ENCODE data around the gene ITSN2. TPM values are rescaled to one million over a fixed set of nuclear protein-coding genes. Genes with fewer than 3 reads are reported as not detected.
"Not testable (repeated sequence)": the region's sequence is repeated elsewhere in the genome, so short reads cannot be mapped to it uniquely, and the experiment has no call there.

ITSN2 gene
- total and polyA plus RNA-seq, 3 experiments from 2014 or later = 71.2 to 76.7 (median 76.1) TPM

DNA sequence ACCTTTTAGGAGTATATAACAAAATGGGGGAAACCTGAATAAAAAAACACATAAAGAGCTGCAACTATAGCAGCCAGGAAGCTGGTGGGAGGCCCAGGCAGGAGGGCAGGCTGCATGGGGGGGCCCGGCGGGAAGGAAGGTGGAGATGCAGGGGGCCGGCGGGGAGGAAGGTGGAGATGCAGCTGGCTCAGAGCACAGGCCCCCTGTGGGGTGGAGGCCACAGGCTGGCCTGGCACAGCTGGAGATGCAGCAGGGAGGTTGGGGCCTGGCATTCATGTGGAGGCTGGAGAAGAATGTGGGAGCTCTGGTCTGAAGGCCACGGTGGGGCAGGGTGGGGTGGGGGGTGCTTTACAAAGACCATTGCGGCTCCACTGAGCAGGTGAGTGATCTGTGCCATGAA is 154.1 kb downstream of the ITSN2 start:
- no peaks in the 10 kb centered on the region for H3K4me1 ChIP-seq (ENCODE audit: insufficient read depth, low read length)
- H3K4me3 ChIP-seq (ENCODE audit: low read length) = no peak overlapping the region
- Mint-ChIP-seq H3K4me3 (no peak overlapping the region), H3K27me3 (no peaks in the 10 kb centered on the region), H3K4me1 (no peaks in the 10 kb centered on the region), H3K36me3 (peaks cover 42 to 92% (median 43%) of the 10 kb centered on the region in 3 donors), H3K9me3 (no peaks in the 10 kb centered on the region), H3K27ac (peak overlapping the region in 2 of 8 donors; percentile 9 to 29)
- H3K36me3 ChIP-seq (ENCODE audit: insufficient read depth, low read length) = peaks cover 44% of the 10 kb centered on the region
- H3K27ac ChIP-seq (ENCODE audit: low read depth, low read length) = no peak overlapping the region
- H3K27me3 ChIP-seq (ENCODE audit: insufficient read depth, low read length, poor library complexity, severe bottlenecking) = no peaks in the 10 kb centered on the region
- DNase-seq = no peak
- H3K9me3 ChIP-seq (ENCODE audit: low read length) = no peaks in the 10 kb centered on the region
- ChIA-PET POLR2A (no interaction called here), CTCF (interaction anchor here (1.2 to 1.3 kb wide), 2 partner anchors 17 to 18 kb away, joined by 3 read pairs; no protein-coding TSS in a partner anchor)

DNA sequence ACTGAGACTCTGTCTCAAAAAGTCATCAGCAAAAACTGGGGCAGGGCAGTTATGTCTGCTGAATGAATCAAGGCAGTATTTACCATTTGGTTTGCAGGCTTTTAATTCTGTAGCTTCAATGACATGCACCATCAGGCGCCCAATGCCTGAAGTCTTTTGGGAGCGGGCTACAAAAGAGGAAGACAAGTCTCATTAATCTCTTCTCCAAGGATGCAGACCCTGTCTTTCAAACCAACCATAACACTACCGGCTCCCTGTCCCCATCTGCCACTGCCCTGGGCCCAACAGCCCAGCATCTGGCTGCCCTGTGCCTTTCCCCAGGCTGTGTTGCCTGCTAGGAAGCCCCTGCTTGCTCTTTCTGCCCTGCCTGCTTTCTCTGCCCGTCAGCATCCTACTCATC is 155.2 kb downstream of the ITSN2 start:
- no peak overlapping the region for H3K4me3 Mint-ChIP-seq

DNA sequence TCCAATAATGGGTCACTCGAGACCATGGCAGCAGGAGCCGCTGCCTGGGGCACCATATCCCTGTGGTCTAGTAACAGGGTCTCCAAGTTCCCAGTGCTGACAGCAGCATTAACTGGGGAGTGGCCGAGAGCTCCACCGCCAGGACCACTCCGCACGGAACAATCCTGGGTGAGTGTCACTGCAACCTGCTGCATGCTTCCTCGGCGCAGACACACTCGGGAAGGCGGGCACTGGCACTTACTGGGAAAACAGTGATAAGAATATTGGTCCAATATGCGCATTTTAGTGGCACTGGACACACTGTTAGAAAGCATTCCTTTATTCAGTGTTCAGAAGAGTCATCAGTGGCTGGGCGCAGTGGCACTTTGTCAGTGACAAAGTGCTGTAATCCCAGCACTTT is 155.8 kb downstream of the ITSN2 start:
- ChIA-PET CTCF (no interaction called here), POLR2A (no interaction called here)
- Mint-ChIP-seq H3K27ac (no peak overlapping the region), H3K27me3 (no peaks in the 10 kb centered on the region), H3K4me1 (no peaks in the 10 kb centered on the region), H3K36me3 (peaks cover 39 to 91% (median 41%) of the 10 kb centered on the region in 3 donors), H3K4me3 (no peak overlapping the region), H3K9me3 (no peaks in the 10 kb centered on the region)
- Histone ChIP-seq H3K36me3 (ENCODE audit: insufficient read depth, low read length) (peaks cover 37% of the 10 kb centered on the region), H3K27ac (ENCODE audit: low read depth, low read length) (no peak overlapping the region), H3K4me3 (ENCODE audit: low read length) (no peak overlapping the region), H3K27me3 (ENCODE audit: insufficient read depth, low read length, poor library complexity, severe bottlenecking) (no peaks in the 10 kb centered on the region), H3K9me3 (ENCODE audit: low read length) (no peaks in the 10 kb centered on the region), H3K4me1 (ENCODE audit: insufficient read depth, low read length) (no peaks in the 10 kb centered on the region)
- no peak for DNase-seq

More for the DNA sequence above, 155.2 kb downstream of the ITSN2 start:
- Mint-ChIP-seq H3K36me3 (peaks cover 39 to 91% (median 40%) of the 10 kb centered on the region in 3 donors), H3K4me1 (no peaks in the 10 kb centered on the region), H3K9me3 (no peaks in the 10 kb centered on the region), H3K27ac (peak overlapping the region in 2 of 8 donors; percentile 6 to 30), H3K27me3 (no peaks in the 10 kb centered on the region)
- H3K4me1 ChIP-seq (ENCODE audit: insufficient read depth, low read length) = no peaks in the 10 kb centered on the region
- no peak for DNase-seq
- H3K4me3 ChIP-seq (ENCODE audit: low read length) = no peak overlapping the region
- no peak overlapping the region for H3K27ac ChIP-seq (ENCODE audit: low read depth, low read length)
- no peaks in the 10 kb centered on the region for H3K27me3 ChIP-seq (ENCODE audit: insufficient read depth, low read length, poor library complexity, severe bottlenecking)
- no peaks in the 10 kb centered on the region for H3K9me3 ChIP-seq (ENCODE audit: low read length)
- ChIA-PET POLR2A (no interaction called here), CTCF (no interaction called here)
- H3K36me3 ChIP-seq (ENCODE audit: insufficient read depth, low read length) = peaks cover 43% of the 10 kb centered on the region

DNA sequence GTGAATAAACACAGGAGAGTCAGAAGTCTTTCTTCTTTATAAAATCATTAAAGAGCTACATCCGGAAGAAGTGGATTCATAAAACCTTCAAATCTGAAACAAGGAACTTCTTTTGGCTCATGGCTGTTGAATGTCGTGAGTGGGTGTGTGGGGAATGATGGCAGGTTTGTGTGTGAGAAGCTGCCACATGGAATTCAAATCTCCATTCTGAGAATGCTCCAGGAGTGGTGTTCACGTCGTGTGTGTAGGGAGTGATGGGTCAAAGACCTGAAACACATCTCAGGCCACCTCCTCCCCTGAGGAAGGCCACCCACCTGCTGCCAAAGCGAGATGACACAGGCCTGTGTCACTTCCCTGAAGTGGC is 156.6 kb downstream of the ITSN2 start:
- no peak overlapping the region for H3K27ac ChIP-seq (ENCODE audit: low read depth, low read length)
- no peaks in the 10 kb centered on the region for H3K27me3 ChIP-seq (ENCODE audit: insufficient read depth, low read length, poor library complexity, severe bottlenecking)
- DNase-seq = no peak
- peaks cover 29% of the 10 kb centered on the region for H3K36me3 ChIP-seq (ENCODE audit: insufficient read depth, low read length)
- Mint-ChIP-seq H3K27me3 (no peaks in the 10 kb centered on the region), H3K9me3 (no peaks in the 10 kb centered on the region), H3K4me3 (no peak overlapping the region), H3K27ac (no peak overlapping the region), H3K4me1 (no peaks in the 10 kb centered on the region), H3K36me3 (peaks cover 35 to 85% (median 42%) of the 10 kb centered on the region in 3 donors)
- no peak overlapping the region for H3K4me3 ChIP-seq (ENCODE audit: low read length)
- ChIA-PET CTCF (no interaction called here), POLR2A (no interaction called here)
- H3K4me1 ChIP-seq (ENCODE audit: insufficient read depth, low read length) = no peaks in the 10 kb centered on the region
- H3K9me3 ChIP-seq (ENCODE audit: low read length) = no peaks in the 10 kb centered on the region

DNA sequence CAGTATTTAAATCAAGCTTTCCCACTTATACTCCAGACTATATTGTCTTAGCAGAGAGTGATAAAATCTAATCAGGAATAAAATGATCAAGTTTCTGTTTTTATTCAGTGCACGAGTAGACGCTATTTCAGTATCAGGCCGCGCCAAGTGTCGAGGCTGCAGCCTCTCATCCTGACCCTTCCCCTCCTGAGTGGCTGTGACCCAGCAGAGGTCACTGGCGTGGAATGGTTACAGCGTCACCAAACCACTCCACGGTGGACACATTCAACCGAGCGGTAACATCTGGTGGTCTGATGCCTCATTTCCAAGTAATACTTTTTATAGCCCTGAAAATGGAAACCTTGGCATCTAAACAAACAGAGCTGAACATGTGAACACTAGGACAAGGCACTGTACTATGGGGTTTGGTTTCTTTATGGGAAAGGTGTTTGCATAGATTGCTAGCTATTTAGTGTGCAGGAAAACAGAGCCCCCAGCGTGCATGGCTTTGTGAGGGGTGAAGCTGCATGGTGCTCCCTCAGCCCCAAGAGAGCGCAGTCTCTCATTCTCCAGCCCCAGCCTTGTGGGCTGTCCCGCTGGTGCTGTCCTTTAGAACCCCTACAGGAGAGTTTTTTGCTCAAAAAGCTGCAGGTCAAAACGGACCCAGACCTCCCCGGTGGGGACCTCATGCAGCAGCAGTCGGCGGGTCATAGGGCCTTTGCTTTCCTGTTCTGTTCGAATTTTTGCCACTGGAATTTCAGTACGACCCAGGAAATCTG is 157.1 kb downstream of the ITSN2 start:
- peak overlapping the region in 1 of 8 donors; percentile 5 for H3K27ac Mint-ChIP-seq
- H3K36me3 ChIP-seq (ENCODE audit: insufficient read depth, low read length) = peaks cover 24% of the 10 kb centered on the region
- no peak for DNase-seq
- ChIA-PET CTCF (no interaction called here), POLR2A (no interaction called here)
- H3K27ac ChIP-seq (ENCODE audit: low read depth, low read length) = no peak overlapping the region
- peaks cover 33 to 79% (median 40%) of the 10 kb centered on the region in 3 donors for H3K36me3 Mint-ChIP-seq
- no peaks in the 10 kb centered on the region for H3K4me1 Mint-ChIP-seq
- H3K27me3 ChIP-seq (ENCODE audit: insufficient read depth, low read length, poor library complexity, severe bottlenecking) = no peaks in the 10 kb centered on the region
- H3K9me3 ChIP-seq (ENCODE audit: low read length) = no peaks in the 10 kb centered on the region
- no peaks in the 10 kb centered on the region for H3K9me3 Mint-ChIP-seq
- H3K27me3 Mint-ChIP-seq = no peaks in the 10 kb centered on the region
- H3K4me3 ChIP-seq (ENCODE audit: low read length) = no peak overlapping the region
- H3K4me3 Mint-ChIP-seq = no peak overlapping the region
- no peaks in the 10 kb centered on the region for H3K4me1 ChIP-seq (ENCODE audit: insufficient read depth, low read length)

GRCh38 chr2:24200799-24201198 is 159.5 kb downstream of the ITSN2 start:
- no peak for DNase-seq
- no peak overlapping the region for H3K4me3 ChIP-seq (ENCODE audit: low read length)
- H3K27me3 ChIP-seq (ENCODE audit: insufficient read depth, low read length, poor library complexity, severe bottlenecking) = no peaks in the 10 kb centered on the region
- peaks cover 8% of the 10 kb centered on the region for H3K36me3 ChIP-seq (ENCODE audit: insufficient read depth, low read length)
- H3K9me3 ChIP-seq (ENCODE audit: low read length) = no peaks in the 10 kb centered on the region
- Mint-ChIP-seq H3K36me3 (peaks cover 25 to 56% (median 40%) of the 10 kb centered on the region in 3 donors), H3K4me3 (no peak overlapping the region), H3K27ac (peak overlapping the region in 1 of 8 donors; percentile 63), H3K4me1 (no peaks in the 10 kb centered on the region), H3K9me3 (peaks cover 0 to 13% (median 8%) of the 10 kb centered on the region in 5 donors), H3K27me3 (no peaks in the 10 kb centered on the region)
- no peak overlapping the region for H3K27ac ChIP-seq (ENCODE audit: low read depth, low read length)
- CTCF ChIA-PET = no interaction called here
- H3K4me1 ChIP-seq (ENCODE audit: insufficient read depth, low read length) = no peaks in the 10 kb centered on the region
- POLR2A ChIA-PET = no interaction called here

DNA sequence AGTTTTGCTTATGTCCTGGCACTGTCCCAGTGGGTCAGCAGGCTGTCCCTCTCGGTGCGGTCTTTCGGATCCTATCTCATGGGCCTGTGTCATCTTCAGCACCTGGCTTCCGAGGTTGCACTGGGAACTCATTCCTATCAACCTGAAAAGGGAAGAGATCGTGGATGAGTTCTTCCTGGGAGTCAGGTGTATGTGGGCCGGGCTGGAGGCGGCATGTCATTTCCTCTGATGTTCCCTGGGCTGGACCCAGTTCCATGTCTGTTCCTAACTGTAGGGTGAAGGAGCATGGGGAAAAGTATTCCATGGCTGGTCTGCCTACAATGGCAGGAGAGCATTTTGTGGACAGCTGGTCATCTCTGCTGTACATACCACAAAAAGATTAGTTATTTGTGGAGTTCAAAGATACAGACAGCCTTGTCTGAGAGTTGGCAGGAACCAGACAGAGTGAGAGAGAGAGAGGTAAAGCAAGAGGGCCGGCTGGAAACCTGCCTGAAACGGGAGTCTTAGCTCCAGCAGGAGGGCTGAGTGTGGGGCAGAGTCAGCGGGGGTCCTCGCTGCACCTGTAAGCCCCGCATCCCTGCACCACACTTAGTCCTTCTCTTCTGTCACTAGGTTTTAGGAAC is 160.3 kb downstream of the ITSN2 start:
- Histone ChIP-seq H3K4me3 (ENCODE audit: low read length) (no peak overlapping the region), H3K9me3 (ENCODE audit: low read length) (no peaks in the 10 kb centered on the region), H3K4me1 (ENCODE audit: insufficient read depth, low read length) (no peaks in the 10 kb centered on the region), H3K36me3 (ENCODE audit: insufficient read depth, low read length) (peaks cover 3% of the 10 kb centered on the region), H3K27me3 (ENCODE audit: insufficient read depth, low read length, poor library complexity, severe bottlenecking) (no peaks in the 10 kb centered on the region), H3K27ac (ENCODE audit: low read depth, low read length) (no peak overlapping the region)
- Mint-ChIP-seq H3K4me3 (no peak overlapping the region), H3K27ac (peak overlapping the region in 1 of 8 donors; percentile 26), H3K9me3 (peaks cover 0 to 13% (median 13%) of the 10 kb centered on the region in 5 donors), H3K36me3 (peaks cover 20 to 50% (median 37%) of the 10 kb centered on the region in 3 donors), H3K27me3 (no peaks in the 10 kb centered on the region), H3K4me1 (no peaks in the 10 kb centered on the region)
- no peak for DNase-seq
- POLR2A ChIA-PET = no interaction called here
- CTCF ChIA-PET = no interaction called here

DNA sequence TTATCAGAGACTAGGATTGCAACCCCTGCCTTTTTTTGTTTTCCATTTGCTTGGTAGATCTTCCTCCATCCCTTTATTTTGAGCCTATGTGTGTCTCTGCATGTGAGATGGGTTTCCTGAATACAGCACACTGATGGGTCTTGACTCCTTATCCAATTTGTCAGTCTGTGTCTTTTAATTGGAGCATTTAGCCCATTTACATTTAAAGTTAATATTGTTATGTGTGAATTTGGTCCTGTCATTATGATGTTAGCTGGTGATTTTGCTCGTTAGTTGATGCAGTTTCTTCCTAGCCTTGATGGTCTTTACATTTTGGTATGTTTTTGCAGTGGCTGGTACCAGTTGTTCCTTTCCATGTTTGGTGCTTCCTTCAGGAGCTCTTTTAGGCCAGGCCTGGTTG is 163.1 kb downstream of the ITSN2 start:
- H3K4me3 ChIP-seq (ENCODE audit: low read length); H3K27ac ChIP-seq (ENCODE audit: low read depth, low read length); H3K4me1 Mint-ChIP-seq; POLR2A ChIA-PET; H3K36me3 ChIP-seq (ENCODE audit: insufficient read depth, low read length); H3K27ac Mint-ChIP-seq; H3K4me1 ChIP-seq (ENCODE audit: insufficient read depth, low read length); H3K4me3 Mint-ChIP-seq; H3K27me3 ChIP-seq (ENCODE audit: insufficient read depth, low read length, poor library complexity, severe bottlenecking); CTCF ChIA-PET; DNase-seq; H3K27me3 Mint-ChIP-seq; H3K9me3 ChIP-seq (ENCODE audit: low read length): not testable (repeated sequence)
- Mint-ChIP-seq H3K9me3 (peaks cover 0 to 19% (median 15%) of the 10 kb centered on the region in 5 donors), H3K36me3 (peaks cover 7 to 27% (median 23%) of the 10 kb centered on the region in 3 donors)
